Liver (tissue), 9 donors: ENCODE data around the gene TMEM87A. TPM values are rescaled to one million over a fixed set of nuclear protein-coding genes. Genes with fewer than 3 reads are reported as not detected.
"Not testable (repeated sequence)": the region's sequence is repeated elsewhere in the genome, so short reads cannot be mapped to it uniquely, and the experiment has no call there.

Experiments
- DNase-seq: peaks from one replicate; pipeline ENCODE4 v3.0.0-alpha.2; 2017; ENCODE audit warnings: low spot score
- H3K27ac ChIP-seq, 2 donors: one replicate each; pipeline ENCODE4 v1.7.0; 2013; ENCODE audit warnings: inconsistent platforms in 2 of 2, low read length in 2 of 2, control low read depth in 1 of 2, low read depth in 1 of 2, mild to moderate bottlenecking in 1 of 2
- H3K27me3 ChIP-seq, 4 donors: one replicate each; pipeline versions ENCODE4 v1.6.1 to v1.7.0; 2013; ENCODE audit warnings: low read length in 3 of 4, inconsistent platforms in 1 of 4, mild to moderate bottlenecking in 1 of 4, moderate library complexity in 1 of 4; ENCODE audit not compliant: control insufficient read depth in 4 of 4, insufficient read depth in 4 of 4
- H3K36me3 ChIP-seq, 4 donors: one replicate each; pipeline versions ENCODE4 v1.6.1 to v1.7.0; 2013; ENCODE audit warnings: low read length in 3 of 4, mild to moderate bottlenecking in 3 of 4, low read depth in 1 of 4, moderate library complexity in 1 of 4; ENCODE audit not compliant: control insufficient read depth in 4 of 4, insufficient read depth in 3 of 4
- H3K4me1 ChIP-seq, 4 donors: one replicate each; pipeline versions ENCODE4 v1.6.1 to v1.7.0; 2013; ENCODE audit warnings: low read length in 3 of 4, mild to moderate bottlenecking in 3 of 4, moderate library complexity in 1 of 4; ENCODE audit not compliant: control insufficient read depth in 4 of 4, insufficient read depth in 4 of 4
- H3K4me3 ChIP-seq, 3 donors: one replicate each; pipeline versions ENCODE4 v1.6.1 to v1.7.0; 2013; ENCODE audit warnings: low read length in 3 of 3, control low read depth in 1 of 3, low read depth in 1 of 3, mild to moderate bottlenecking in 1 of 3
- H3K9ac ChIP-seq, 2 donors: one replicate each; pipeline ENCODE4 v1.7.0; 2013; ENCODE audit warnings: low read length in 2 of 2, mild to moderate bottlenecking in 2 of 2, moderate library complexity in 2 of 2, control low read depth in 1 of 2, low read depth in 1 of 2
- H3K9me3 ChIP-seq, 4 donors: one replicate each; pipeline versions ENCODE4 v1.6.1 to v1.7.0; 2013; ENCODE audit warnings: low read length in 3 of 4; ENCODE audit not compliant: control insufficient read depth in 4 of 4
- ATF3 ChIP-seq: IDR thresholded peaks from 2 replicates; pipeline ENCODE4 v1.6.1; 2016; ENCODE audit warnings: antibody characterized with exemption
- FOXA1 ChIP-seq: IDR thresholded peaks from 2 replicates; pipeline ENCODE4 v1.6.1; 2016; ENCODE audit warnings: antibody characterized with exemption
- FOXA2 ChIP-seq: IDR thresholded peaks from 2 replicates; pipeline ENCODE4 v1.6.1; 2016; ENCODE audit warnings: antibody characterized with exemption
- GABPA ChIP-seq, 2 donors: IDR thresholded peaks in 1 of 2; conservative IDR thresholded peaks in 1 of 2; 2 replicates each; pipeline ENCODE4 v1.6.1; 2016; ENCODE audit warnings: antibody characterized with exemption in 2 of 2, mild to moderate bottlenecking in 1 of 2, moderate library complexity in 1 of 2
- HNF4A ChIP-seq, 2 donors: conservative IDR thresholded peaks; 2 replicates each; pipeline ENCODE4 v1.6.1; 2016; ENCODE audit warnings: antibody characterized with exemption in 2 of 2, mild to moderate bottlenecking in 2 of 2
- HNF4G ChIP-seq: IDR thresholded peaks from 2 replicates; pipeline ENCODE4 v1.6.1; 2016; ENCODE audit warnings: antibody characterized with exemption
- MAX ChIP-seq: IDR thresholded peaks from 2 replicates; pipeline ENCODE4 v1.6.1; 2016; ENCODE audit warnings: antibody characterized with exemption
- REST ChIP-seq: IDR thresholded peaks from 2 replicates; pipeline ENCODE4 v1.6.1; 2016; ENCODE audit warnings: antibody characterized with exemption, mild to moderate bottlenecking
- RXRA ChIP-seq, 2 donors: IDR thresholded peaks; 2 replicates each; pipeline ENCODE4 v1.6.1; 2017 to 2018; ENCODE audit warnings: antibody characterized with exemption in 2 of 2, mild to moderate bottlenecking in 1 of 2
- SP1 ChIP-seq: IDR thresholded peaks from 2 replicates; pipeline ENCODE4 v1.6.1; 2018; ENCODE audit warnings: antibody characterized with exemption, mild to moderate bottlenecking
- TAF1 ChIP-seq: conservative IDR thresholded peaks from 2 replicates; pipeline ENCODE4 v1.6.1; 2016; ENCODE audit warnings: antibody characterized with exemption, mild to moderate bottlenecking
- YY1 ChIP-seq: IDR thresholded peaks from 2 replicates; pipeline ENCODE4 v1.6.1; 2016; ENCODE audit warnings: antibody characterized with exemption, mild to moderate bottlenecking
- WGBS: extraction: QIAGEN DNeasy Blood & Tissue Kit; methylation state at CpG from one replicate; pipeline ENCODE4 v1.1.7; 2013; 5-methylcytosine and 5-hydroxymethylcytosine counted together
- polyA plus RNA-seq, 2 donors: library from polyadenylated mRNA; stranded (reverse) in 1 of 2; unstranded in 1 of 2; fragments of 200-250 nt in 1 of 2; fragments of >200 nt in 1 of 2; fragmentation: Nextera tagmentation in 1 of 2; extraction: Ambion mirVana in 1 of 2; gene quantifications; one replicate each; pipeline versions ENCODE4 v1.2.1 to v1.2.3, GENCODE V29; 2013 to 2015
- total RNA-seq, 2 donors: library from RNA; depleted of rRNA; stranded (reverse); fragments of >200 nt; gene quantifications; one replicate each; pipeline ENCODE4 v1.2.3, GENCODE V29; 2014
- TF ChIP-seq, protein P1 (sequence below): IDR thresholded peaks from 2 replicates; pipeline ENCODE4 v1.6.1; 2016; ENCODE audit warnings: antibody characterized with exemption
- TF ChIP-seq, protein P2 (sequence below): fragments of 150-350 bp; IDR thresholded peaks from 2 replicates; pipeline ENCODE4 v1.5.1; 2017; ENCODE audit warnings: improper control_type of control experiment, low read depth, low read length; ENCODE audit not compliant: missing input control
- donor health status: healthy.
- donor health status: healthy.
- donor health status: healthy.
- donor health status: healthy.
- donor health status: healthy.

Gene TMEM87A
- total and polyA plus RNA-seq, 4 donors = 9.2 to 27.3 (median 21.8) TPM

- Histone ChIP-seq H3K27me3 (no peaks in the 10 kb centered on the region), H3K4me3 (no peak overlapping the region), H3K36me3 (peaks cover 3 to 20% (median 14%) of the 10 kb centered on the region in 4 donors), H3K4me1 (peaks cover 0 to 7% (median 3%) of the 10 kb centered on the region in 4 donors), H3K27ac (no peak overlapping the region), H3K9me3 (no peaks in the 10 kb centered on the region), H3K9ac (no peak overlapping the region)
- no peak for DNase-seq
- 95% methylated on average over 2 of the region's 2 CpGs for WGBS
- TF ChIP-seq HNF4G = no peak
- TF ChIP-seq ATF3 = no peak
- TF ChIP-seq FOXA2 = no peak
- TF ChIP-seq FOXA1 = no peak
- TF ChIP-seq GABPA (IDR thresholded peaks at IDR 0.05 in 1 of 2, conservative IDR thresholded peaks at IDR 0.05 in 1 of 2) = no peak
- no peak for TF ChIP-seq REST
- TF ChIP-seq, protein P1, sequence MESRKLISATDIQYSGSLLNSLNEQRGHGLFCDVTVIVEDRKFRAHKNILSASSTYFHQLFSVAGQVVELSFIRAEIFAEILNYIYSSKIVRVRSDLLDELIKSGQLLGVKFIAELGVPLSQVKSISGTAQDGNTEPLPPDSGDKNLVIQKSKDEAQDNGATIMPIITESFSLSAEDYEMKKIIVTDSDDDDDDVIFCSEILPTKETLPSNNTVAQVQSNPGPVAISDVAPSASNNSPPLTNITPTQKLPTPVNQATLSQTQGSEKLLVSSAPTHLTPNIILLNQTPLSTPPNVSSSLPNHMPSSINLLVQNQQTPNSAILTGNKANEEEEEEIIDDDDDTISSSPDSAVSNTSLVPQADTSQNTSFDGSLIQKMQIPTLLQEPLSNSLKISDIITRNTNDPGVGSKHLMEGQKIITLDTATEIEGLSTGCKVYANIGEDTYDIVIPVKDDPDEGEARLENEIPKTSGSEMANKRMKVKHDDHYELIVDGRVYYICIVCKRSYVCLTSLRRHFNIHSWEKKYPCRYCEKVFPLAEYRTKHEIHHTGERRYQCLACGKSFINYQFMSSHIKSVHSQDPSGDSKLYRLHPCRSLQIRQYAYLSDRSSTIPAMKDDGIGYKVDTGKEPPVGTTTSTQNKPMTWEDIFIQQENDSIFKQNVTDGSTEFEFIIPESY = no peak
- no peak for TF ChIP-seq YY1
- TF ChIP-seq RXRA (IDR thresholded peaks at IDR 0.05) = no peak
Observed at GRCh38 chr15:42319206-42319605, 46.0 kb upstream of the TMEM87A start.

- DNase-seq, H3K9me3 ChIP-seq, H3K4me3 ChIP-seq, H3K4me1 ChIP-seq, H3K36me3 ChIP-seq, H3K9ac ChIP-seq, H3K27me3 ChIP-seq, H3K27ac ChIP-seq: not testable (repeated sequence)
- 77% methylated on average over 11 of the region's 11 CpGs for WGBS
Observed at GRCh38 chr15:42316282-42316805, 43.1 kb upstream of the TMEM87A start.

- peaks cover 0 to 12% (median 9%) of the 10 kb centered on the region in 4 donors for H3K36me3 ChIP-seq
- 89% methylated on average over 1 of the region's 1 CpG for WGBS
- H3K9ac ChIP-seq = no peak overlapping the region
Observed at GRCh38 chr15:42315521-42315920, 42.3 kb upstream of the TMEM87A start.

More at GRCh38 chr15:42315521-42315920, 42.3 kb upstream of the TMEM87A start:
- peaks cover 0 to 9% (median 4%) of the 10 kb centered on the region in 4 donors for H3K4me1 ChIP-seq
- H3K9me3 ChIP-seq = no peaks in the 10 kb centered on the region
- H3K27me3 ChIP-seq = no peaks in the 10 kb centered on the region
- no peak for DNase-seq
- no peak overlapping the region for H3K27ac ChIP-seq
- no peak overlapping the region for H3K4me3 ChIP-seq
- TF ChIP-seq, protein P2, sequence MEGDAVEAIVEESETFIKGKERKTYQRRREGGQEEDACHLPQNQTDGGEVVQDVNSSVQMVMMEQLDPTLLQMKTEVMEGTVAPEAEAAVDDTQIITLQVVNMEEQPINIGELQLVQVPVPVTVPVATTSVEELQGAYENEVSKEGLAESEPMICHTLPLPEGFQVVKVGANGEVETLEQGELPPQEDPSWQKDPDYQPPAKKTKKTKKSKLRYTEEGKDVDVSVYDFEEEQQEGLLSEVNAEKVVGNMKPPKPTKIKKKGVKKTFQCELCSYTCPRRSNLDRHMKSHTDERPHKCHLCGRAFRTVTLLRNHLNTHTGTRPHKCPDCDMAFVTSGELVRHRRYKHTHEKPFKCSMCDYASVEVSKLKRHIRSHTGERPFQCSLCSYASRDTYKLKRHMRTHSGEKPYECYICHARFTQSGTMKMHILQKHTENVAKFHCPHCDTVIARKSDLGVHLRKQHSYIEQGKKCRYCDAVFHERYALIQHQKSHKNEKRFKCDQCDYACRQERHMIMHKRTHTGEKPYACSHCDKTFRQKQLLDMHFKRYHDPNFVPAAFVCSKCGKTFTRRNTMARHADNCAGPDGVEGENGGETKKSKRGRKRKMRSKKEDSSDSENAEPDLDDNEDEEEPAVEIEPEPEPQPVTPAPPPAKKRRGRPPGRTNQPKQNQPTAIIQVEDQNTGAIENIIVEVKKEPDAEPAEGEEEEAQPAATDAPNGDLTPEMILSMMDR = no peak
- no peak for TF ChIP-seq TAF1
- TF ChIP-seq ATF3 = no peak
- no peak for TF ChIP-seq MAX
- TF ChIP-seq SP1 = no peak
- TF ChIP-seq HNF4A (conservative IDR thresholded peaks at IDR 0.05) = no peak
- no peak for TF ChIP-seq HNF4G
- no peak for TF ChIP-seq GABPA (IDR thresholded peaks at IDR 0.05 in 1 of 2, conservative IDR thresholded peaks at IDR 0.05 in 1 of 2)
